Measurements from ENCODE around the gene WDR70.
"Not testable (repeated sequence)": the region's sequence is repeated elsewhere in the genome, so short reads cannot be mapped to it uniquely, and the experiment has no call there.

Gene WDR70

GRCh38 chr5:37379100-37379628, at the start of gene WDR70:
Gene WDR70 (plus strand): TSS chr5:37379318. CDS start chr5:37379368, 50 bp downstream.
- H2AFZ ChIP-seq (ENCODE audit: low read length) = peak within 1 kb of the TSS; percentile 83
- peaks cover 33% of the 10 kb centered on the region for H3K27me3 ChIP-seq (ENCODE audit: insufficient read depth, low read length, poor library complexity, severe bottlenecking)
- peak within 1 kb of the TSS; percentile 87 for H3K9ac ChIP-seq (ENCODE audit: low read depth, low read length, poor library complexity, severe bottlenecking)
- not testable (repeated sequence) for H3K9me2 ChIP-seq (replicated peaks; ENCODE audit: low read depth, low read length); H3K36me3 ChIP-seq (ENCODE audit: insufficient read depth, low read length); H3K79me2 ChIP-seq (ENCODE audit: insufficient read depth, low read length); H3K4me1 ChIP-seq (ENCODE audit: insufficient read depth, low read length, poor library complexity, severe bottlenecking); H3K9me3 ChIP-seq (ENCODE audit: insufficient read depth, low read depth, low read length); H4K20me1 ChIP-seq (ENCODE audit: insufficient read depth, low read length, poor library complexity, severe bottlenecking); H3F3A ChIP-seq (ENCODE audit: low read depth)
- peak within 1 kb of the TSS; percentile 91 for H3K4me3 ChIP-seq (ENCODE audit: low read length, poor library complexity, severe bottlenecking)
- H3K4me2 ChIP-seq (ENCODE audit: low read depth, low read length, poor library complexity, severe bottlenecking) = peak within 1 kb of the TSS; percentile 86
- TF ChIP-seq, protein P1, sequence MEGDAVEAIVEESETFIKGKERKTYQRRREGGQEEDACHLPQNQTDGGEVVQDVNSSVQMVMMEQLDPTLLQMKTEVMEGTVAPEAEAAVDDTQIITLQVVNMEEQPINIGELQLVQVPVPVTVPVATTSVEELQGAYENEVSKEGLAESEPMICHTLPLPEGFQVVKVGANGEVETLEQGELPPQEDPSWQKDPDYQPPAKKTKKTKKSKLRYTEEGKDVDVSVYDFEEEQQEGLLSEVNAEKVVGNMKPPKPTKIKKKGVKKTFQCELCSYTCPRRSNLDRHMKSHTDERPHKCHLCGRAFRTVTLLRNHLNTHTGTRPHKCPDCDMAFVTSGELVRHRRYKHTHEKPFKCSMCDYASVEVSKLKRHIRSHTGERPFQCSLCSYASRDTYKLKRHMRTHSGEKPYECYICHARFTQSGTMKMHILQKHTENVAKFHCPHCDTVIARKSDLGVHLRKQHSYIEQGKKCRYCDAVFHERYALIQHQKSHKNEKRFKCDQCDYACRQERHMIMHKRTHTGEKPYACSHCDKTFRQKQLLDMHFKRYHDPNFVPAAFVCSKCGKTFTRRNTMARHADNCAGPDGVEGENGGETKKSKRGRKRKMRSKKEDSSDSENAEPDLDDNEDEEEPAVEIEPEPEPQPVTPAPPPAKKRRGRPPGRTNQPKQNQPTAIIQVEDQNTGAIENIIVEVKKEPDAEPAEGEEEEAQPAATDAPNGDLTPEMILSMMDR (conservative IDR thresholded peaks at IDR 0.05; ENCODE audit: low read length) = peak; percentile 72

DNA sequence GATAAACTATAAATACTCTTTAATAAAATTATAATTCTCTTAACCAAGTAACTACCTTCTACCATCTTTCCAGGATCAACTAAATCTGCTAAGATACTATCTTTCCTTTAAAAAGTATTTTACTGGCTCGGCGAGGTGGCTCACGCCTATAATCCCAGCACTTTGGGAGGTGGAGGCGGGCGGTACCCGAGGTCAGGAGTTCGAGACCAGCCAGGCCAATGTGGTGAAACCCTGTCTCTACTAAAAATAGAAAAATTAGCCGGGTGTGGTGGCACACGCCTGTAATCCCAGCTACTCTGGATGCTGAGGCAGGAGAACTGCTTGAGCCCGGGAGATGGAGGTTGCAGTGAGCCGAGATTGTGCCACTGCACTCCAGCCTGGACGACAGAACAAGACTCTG, 44.4 kb upstream of the WDR70 start:
- not testable (repeated sequence) for H4K20me1 ChIP-seq (ENCODE audit: insufficient read depth, low read length, poor library complexity, severe bottlenecking); H3K27me3 ChIP-seq (ENCODE audit: insufficient read depth, low read length, poor library complexity, severe bottlenecking); H3K79me2 ChIP-seq (ENCODE audit: insufficient read depth, low read length); H3K9me2 ChIP-seq (replicated peaks; ENCODE audit: low read depth, low read length); H3K4me2 ChIP-seq (ENCODE audit: low read depth, low read length, poor library complexity, severe bottlenecking); H3K4me1 ChIP-seq (ENCODE audit: insufficient read depth, low read length, poor library complexity, severe bottlenecking); H3K9ac ChIP-seq (ENCODE audit: low read depth, low read length, poor library complexity, severe bottlenecking); H3K9me3 ChIP-seq (ENCODE audit: insufficient read depth, low read depth, low read length); H2AFZ ChIP-seq (ENCODE audit: low read length); H3F3A ChIP-seq (ENCODE audit: low read depth); H3K4me3 ChIP-seq (ENCODE audit: low read length, poor library complexity, severe bottlenecking)
- H3K36me3 ChIP-seq (ENCODE audit: insufficient read depth, low read length) = peaks cover 72% of the 10 kb centered on the region; the same call in 1 of the 2 replicates

GRCh38 chr5:37342741-37343140, 36.4 kb upstream of the WDR70 start:
- H3K27me3 ChIP-seq (ENCODE audit: insufficient read depth, low read length, poor library complexity, severe bottlenecking); H4K20me1 ChIP-seq (ENCODE audit: insufficient read depth, low read length, poor library complexity, severe bottlenecking); H2AFZ ChIP-seq (ENCODE audit: low read length); H3K9ac ChIP-seq (ENCODE audit: low read depth, low read length, poor library complexity, severe bottlenecking); H3F3A ChIP-seq (ENCODE audit: low read depth); H3K4me3 ChIP-seq (ENCODE audit: low read length, poor library complexity, severe bottlenecking); H3K4me1 ChIP-seq (ENCODE audit: insufficient read depth, low read length, poor library complexity, severe bottlenecking); H3K9me2 ChIP-seq (replicated peaks; ENCODE audit: low read depth, low read length); H3K79me2 ChIP-seq (ENCODE audit: insufficient read depth, low read length); H3K9me3 ChIP-seq (ENCODE audit: insufficient read depth, low read depth, low read length); H3K4me2 ChIP-seq (ENCODE audit: low read depth, low read length, poor library complexity, severe bottlenecking): not testable (repeated sequence)
- peaks cover 70% of the 10 kb centered on the region; the same call in 1 of the 2 replicates for H3K36me3 ChIP-seq (ENCODE audit: insufficient read depth, low read length)

- Histone ChIP-seq H3K79me2 (ENCODE audit: insufficient read depth, low read length) (no peaks in the 10 kb centered on the region), H2AFZ (ENCODE audit: low read length) (no peak overlapping the region), H3K4me3 (ENCODE audit: low read length, poor library complexity, severe bottlenecking) (no peak overlapping the region), H3K4me1 (ENCODE audit: insufficient read depth, low read length, poor library complexity, severe bottlenecking) (no peaks in the 10 kb centered on the region), H3K4me2 (ENCODE audit: low read depth, low read length, poor library complexity, severe bottlenecking) (no peak overlapping the region), H3K9me2 (replicated peaks; ENCODE audit: low read depth, low read length) (no peaks in the 10 kb centered on the region), H4K20me1 (ENCODE audit: insufficient read depth, low read length, poor library complexity, severe bottlenecking) (no peaks in the 10 kb centered on the region), H3K27me3 (ENCODE audit: insufficient read depth, low read length, poor library complexity, severe bottlenecking) (no peaks in the 10 kb centered on the region), H3K9ac (ENCODE audit: low read depth, low read length, poor library complexity, severe bottlenecking) (no peak overlapping the region), H3K36me3 (ENCODE audit: insufficient read depth, low read length) (peaks cover 52% of the 10 kb centered on the region; the same call in 1 of the 2 replicates), H3F3A (ENCODE audit: low read depth) (no peaks in the 10 kb centered on the region), H3K9me3 (ENCODE audit: insufficient read depth, low read depth, low read length) (no peaks in the 10 kb centered on the region)
- no peak for TF ChIP-seq EZH2phosphoT487 (IDR thresholded peaks at IDR 0.05; ENCODE audit: borderline replicate concordance)
- TF ChIP-seq, protein P1 (conservative IDR thresholded peaks at IDR 0.05; ENCODE audit: low read length) = no peak
Measured at GRCh38 chr5:37355161-37355560, 24.0 kb upstream of the WDR70 start.

All from Loucy (cell line).